Fibroblast of skin of scalp (primary cell): ENCODE data around the gene TEX54. TPM values are rescaled to one million over a fixed set of nuclear protein-coding genes. Genes with fewer than 3 reads are reported as not detected.
"Not testable (repeated sequence)": the region's sequence is repeated elsewhere in the genome, so short reads cannot be mapped to it uniquely, and the experiment has no call there.

Experiments
- DNase-seq: peaks from one replicate; pipeline ENCODE4 v3.0.0-alpha.2; 2013
- polyA plus RNA-seq, 2 experiments: library from polyadenylated mRNA; unstranded; fragments of 120-200 nt; gene quantifications; one replicate each; pipeline ENCODE4 v1.2.1, GENCODE V29; 2013; ENCODE audit not compliant: insufficient read length in 2 of 2

TEX54 gene
- 0.64 TPM for polyA plus RNA-seq (2013, experiment 1 of 2; ENCODE audit: insufficient read length)
- 0.52 TPM for polyA plus RNA-seq (2013, experiment 2 of 2; ENCODE audit: insufficient read length)

DNA sequence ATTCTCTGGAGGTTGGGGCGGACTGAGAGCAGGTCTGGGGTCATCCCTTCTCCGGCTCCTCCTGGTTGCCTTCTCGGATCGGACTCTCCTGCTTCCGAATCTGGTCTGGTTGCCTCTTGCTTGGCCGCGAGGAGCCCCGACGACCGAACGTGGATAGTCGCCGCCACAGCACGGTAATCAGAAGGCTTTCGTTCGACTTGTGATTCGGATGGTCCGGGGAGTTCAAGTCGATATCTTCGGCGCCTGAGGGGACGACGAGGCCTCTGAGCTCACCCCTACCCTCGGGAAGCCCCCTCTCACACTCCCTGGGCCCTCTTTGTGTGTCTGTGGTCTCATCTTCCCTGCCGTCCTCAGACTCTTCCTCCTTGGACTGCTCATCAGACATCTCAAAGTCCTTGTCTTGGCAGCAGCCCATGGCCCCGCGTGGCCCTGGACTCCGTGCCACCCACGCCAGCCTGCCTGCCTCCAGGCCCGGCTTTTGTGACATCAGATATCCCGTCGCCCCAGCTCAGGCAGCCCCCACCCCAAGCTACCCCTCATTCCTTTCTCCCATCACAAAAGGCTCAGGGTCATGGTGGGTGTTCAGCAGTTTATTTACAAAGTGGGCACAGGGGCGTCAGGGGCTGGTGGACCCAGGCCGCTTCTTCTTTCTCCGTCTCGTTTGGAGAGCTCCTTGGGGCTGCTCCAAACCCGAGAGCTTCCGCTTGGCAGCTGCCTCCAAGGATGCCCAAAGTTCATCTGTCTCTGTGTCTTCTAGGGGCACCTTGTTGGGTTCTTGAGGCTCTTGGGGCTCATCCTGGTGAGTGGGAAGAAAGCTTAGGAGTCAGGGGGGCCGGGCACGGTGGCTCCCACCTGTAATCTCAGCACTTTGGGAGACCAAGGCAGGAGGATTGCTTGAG is at the start of gene TEX54:
Gene TEX54, minus strand, starts transcription at position 506 of the 899 bp plus-strand sequence.
- DNase-seq: no peak

DNA sequence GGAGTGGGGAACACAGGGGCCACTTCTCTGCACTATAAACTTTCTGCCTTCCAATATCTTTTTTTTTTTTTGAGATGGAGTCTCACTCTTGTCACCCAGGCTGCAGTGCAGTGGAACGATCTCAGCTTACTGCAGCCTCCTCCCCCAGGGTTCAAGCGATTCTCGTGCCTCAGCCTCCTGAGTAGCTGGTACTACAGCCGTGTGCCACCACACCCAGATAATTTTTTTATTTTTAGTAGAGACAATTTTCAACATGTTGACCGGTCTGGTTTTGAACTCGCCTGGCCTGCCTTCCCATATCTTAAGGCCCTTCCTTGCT is 49.7 kb upstream of the TEX54 start:
- DNase-seq: no peak

DNA sequence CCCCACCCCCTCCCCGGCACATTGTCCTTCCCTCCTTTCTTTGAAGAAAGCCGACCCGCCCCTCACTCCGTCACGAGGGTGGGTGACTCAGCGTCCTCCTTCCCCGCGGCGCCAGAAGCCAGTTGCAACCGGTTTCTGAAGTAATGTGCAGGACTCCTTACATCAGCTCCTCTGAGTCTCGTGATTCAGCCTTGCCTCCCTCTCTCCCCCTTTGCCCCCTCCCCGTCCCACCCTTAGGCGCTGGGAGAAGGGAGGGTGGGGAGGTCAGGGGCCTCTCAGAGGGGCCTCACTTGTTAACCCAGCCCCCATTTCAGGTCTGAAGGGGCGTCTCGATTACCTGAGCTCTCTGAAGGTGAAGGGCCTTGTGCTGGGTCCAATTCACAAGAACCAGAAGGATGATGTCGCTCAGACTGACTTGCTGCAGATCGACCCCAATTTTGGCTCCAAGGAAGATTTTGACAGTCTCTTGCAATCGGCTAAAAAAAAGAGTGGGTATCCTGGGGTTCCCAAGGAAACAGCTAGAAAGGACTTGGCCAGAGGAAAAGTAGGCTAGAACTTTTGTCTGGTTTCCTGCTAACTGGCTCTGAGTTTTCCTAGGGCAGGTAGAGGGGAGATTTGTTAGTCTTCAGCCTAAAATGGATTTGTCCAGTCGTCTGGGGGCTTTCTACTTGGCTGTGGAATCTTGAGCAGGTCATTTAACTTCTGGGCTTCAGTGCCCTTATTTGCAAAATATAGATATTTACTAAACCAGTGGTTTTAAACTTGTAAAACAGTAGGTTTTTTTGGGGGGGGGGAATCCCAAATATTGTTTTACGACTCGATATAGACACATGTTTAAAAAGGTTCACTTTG is 49.2 kb upstream of the TEX54 start:
- peak; percentile 99 for DNase-seq

DNA sequence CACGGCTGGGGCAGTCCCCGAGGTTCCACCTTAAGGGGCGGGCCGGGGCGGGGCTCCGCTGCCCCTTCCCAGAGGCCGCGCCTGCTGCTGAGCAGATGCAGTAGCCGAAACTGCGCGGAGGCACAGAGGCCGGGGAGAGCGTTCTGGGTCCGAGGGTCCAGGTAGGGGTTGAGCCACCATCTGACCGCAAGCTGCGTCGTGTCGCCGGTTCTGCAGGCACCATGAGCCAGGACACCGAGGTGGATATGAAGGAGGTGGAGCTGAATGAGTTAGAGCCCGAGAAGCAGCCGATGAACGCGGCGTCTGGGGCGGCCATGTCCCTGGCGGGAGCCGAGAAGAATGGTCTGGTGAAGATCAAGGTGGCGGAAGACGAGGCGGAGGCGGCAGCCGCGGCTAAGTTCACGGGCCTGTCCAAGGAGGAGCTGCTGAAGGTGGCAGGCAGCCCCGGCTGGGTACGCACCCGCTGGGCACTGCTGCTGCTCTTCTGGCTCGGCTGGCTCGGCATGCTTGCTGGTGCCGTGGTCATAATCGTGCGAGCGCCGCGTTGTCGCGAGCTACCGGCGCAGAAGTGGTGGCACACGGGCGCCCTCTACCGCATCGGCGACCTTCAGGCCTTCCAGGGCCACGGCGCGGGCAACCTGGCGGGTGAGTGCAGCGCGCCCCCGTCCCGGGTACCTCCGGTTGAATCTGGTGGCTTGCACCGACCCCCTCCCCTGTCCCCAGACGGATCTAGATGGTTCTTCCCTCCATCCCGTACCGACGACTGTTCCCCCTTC is 48.4 kb upstream of the TEX54 start, which contains the start of gene SLC3A2:
Gene SLC3A2, plus strand, starts transcription at position 94 of the 776 bp plus-strand sequence. Its CDS starts 128 bp downstream, at position 222.
- DNase-seq: peak; percentile 87

DNA sequence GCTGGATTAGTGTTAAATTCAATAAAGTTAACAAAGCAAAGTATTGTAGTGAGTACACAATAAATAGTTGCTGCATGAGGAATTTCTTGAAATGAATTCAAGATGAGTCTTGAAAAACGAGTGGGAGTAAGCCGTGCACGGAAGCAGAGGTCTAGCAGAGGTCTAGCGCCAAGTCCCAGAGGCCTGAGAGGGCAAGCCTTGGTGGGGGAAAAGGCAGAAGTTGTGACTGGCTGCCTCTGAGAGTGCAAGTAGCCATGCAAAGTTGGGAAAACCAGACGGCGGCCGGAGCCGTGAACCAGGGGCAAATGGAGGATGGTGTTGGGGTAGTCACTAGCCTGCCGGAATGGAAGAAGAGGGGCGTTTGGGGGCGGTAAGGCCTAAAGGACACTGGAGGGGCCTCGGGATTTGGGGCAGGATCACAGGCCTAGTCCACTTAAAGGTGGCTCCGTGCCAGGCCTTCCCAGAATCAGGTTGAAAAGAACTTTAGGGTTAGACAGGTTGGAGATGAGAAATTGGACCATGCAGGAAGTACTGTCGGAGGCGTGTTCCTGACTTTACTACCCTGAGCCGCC is 47.7 kb upstream of the TEX54 start:
- DNase-seq: peak; percentile 71

DNA sequence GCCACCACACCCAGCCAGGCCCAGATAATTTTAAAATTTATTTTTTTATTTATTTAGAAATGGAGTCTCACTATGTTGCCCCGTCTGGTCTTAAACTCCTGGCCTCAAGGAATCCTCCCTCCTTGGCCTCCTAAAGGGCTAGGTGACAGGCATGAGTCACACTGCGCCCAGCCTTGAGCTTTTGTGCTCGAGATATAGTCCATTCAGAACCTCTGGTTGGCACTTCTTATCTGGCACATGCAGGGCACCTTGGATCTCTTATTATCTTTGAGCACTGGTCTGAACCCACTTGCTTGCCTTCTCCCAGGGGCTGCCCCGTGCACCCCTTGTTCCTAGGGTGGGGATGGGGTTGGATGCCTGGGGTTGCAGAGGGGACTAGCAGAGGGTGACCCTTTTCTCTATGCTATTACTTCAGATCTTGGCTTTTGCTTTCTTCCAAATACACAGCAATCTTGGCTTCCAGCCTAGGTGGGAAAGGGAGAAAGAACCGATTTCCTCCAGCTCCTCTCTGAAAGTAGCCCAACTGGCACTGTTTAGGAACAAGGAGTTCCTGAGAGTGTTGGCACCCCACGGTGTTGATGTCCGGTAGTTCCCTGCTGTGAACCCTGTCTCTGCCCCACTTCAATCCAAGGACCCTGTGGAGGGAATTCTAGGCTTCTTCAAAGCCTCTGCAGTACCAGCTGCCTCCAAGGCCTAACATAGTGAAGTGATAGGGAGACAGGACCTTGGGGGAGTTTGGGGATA is 46.8 kb upstream of the TEX54 start:
- no peak for DNase-seq

DNA sequence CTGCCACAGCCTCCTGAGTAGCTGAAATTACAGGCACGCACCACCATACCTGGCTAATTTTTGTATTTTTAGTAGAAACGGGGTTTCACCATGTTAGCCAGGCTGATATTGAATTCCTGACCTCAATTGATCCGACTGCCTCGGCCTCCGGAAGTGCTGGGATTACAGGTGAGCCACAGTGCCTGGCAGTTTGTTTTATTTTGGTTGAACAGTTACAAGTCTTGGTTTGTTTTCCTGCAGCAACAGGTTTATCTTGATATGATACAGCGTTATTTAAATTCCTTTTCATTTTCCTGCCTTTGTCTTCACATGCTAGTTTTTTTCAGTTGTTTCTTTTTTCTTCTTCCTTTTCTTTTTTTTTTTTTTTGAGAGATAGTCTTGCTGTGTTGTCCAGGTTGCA is 44.1 kb upstream of the TEX54 start:
- DNase-seq: no peak

DNA sequence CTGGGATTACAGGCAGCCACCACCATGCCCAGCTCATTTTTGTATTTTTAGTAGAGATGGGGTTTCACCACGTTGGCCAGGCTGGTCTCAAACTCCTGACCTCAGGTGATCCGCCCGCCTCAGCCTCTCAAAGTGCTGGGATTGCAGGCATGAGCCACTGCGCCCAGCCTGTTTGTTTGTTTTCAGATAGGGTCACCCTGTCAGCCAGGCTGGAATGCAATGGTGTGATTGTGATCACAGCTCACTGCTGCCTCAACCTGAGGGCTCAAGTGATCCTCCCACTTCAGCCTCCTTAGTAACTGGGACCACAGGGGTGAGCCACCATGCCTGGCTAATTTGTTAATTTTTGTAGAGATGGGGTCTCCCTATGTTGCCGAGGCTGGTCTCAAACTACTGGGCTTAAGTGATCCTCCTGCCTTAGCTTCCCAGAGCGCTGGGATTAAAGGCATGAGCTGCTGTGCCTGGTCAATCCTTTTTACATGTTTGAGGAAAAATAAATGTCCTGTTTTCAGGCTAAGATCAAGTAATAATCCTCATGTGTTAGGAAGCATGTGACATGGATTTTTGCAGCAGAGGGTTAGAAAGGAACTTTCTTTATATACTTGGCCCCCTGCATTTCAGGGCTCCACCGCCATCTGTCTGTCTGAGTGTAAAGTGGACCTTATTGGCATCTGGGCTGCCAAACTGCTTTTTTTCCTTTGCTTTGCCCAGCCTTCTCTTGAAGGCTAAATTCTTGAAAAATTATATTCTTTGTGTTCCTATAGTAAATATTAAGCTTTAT is 43.2 kb upstream of the TEX54 start:
- DNase-seq: no peak

DNA sequence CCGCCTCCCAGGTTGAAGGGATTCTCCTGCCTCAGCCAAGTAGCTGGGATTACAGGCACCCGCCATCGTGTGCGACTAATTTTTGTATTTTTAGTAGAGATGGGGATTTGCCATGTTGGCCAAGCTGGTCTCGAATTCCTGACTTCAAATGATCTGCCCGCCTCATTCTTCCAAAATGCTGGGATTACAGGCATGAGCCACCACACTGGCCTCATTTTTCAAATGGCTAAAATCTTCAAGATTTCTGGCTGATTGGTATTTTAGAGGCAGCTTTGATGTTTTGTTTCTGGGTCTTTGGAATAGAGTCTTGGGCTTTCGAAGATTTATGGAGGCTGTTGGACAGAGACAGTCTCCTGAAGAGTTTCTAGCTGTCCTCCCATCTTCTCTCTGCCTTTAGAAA is 42.2 kb upstream of the TEX54 start:
- DNase-seq: no peak

DNA sequence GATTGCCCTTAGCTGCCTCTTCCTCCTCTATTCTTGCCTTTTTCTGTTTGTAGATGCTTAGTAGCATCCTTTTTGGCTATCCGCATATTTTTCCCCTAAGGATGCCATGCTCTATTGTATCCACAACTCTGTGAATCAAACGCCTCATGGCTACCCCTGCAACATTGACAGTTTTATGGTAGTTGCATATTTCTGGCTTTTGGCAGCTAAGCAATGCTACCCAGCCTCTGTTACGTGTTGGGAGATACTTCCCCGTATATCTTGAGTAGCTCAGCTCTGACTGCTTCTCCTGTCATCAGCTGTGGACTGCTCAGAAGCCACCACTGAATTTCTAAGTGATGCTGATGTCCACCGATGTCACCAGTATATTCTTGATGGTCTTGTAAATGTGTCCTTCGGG is 33.0 kb upstream of the TEX54 start:
- DNase-seq: no peak

DNA sequence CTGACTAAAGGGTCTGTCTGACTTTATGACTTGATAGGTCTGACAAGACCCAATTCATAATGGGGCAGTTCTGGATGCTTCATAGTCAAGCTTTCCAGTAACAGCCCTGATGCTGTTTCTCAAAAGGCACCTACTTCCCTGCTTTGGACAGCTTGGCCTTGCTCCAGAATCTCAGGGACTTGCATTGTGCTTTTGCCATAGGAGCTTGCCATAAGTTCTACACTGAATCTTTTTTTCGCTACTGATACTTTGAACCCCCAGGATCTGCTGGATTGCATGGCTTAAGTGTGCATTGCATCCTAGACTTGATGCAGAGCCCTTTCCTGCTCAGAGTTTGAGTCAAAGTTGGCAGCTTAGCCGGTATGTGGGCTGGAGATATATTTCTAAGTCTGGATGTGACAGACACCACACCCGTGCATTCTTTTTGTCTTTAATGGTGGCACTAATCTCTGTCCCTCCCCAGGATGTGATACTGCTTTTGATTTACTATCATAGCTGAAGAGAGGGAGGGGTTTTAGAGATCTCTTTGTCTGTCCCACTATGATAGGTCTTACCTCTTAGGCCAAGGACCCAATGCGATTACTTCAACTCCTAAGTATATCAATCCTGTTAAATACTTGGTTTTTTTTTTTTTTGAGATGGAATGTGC is 31.2 kb upstream of the TEX54 start:
- DNase-seq: no peak

DNA sequence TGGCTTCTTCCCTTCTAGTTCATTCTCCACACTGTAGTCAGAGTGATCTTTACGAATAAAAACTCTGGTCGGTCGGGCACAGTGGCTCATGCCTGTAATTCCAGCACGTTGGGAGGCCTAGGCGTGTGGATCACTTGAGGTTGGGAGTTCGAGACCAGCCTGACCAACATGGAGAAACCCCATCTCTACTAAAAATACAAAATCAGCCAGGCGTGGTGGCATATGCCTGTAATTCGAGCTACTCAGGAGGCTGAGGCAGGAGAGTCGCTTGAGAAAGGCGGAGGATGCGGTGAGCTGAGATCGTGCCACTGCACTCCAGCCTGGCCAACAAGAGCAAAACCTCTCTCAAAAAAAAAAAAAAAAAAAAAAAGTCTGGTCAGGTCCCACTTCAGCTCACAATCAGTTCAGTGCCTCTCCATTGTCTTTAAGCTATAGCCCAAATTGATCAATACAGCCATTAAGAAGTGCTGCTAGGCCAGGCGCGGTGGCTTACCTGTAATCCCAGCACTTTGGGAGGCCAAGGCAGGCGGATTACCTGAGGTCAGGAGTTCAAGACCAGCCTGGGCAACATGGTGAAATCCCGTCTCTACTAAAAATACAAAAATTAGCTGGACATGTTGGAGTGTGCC is 29.0 kb upstream of the TEX54 start:
- DNase-seq: not testable (repeated sequence)

DNA sequence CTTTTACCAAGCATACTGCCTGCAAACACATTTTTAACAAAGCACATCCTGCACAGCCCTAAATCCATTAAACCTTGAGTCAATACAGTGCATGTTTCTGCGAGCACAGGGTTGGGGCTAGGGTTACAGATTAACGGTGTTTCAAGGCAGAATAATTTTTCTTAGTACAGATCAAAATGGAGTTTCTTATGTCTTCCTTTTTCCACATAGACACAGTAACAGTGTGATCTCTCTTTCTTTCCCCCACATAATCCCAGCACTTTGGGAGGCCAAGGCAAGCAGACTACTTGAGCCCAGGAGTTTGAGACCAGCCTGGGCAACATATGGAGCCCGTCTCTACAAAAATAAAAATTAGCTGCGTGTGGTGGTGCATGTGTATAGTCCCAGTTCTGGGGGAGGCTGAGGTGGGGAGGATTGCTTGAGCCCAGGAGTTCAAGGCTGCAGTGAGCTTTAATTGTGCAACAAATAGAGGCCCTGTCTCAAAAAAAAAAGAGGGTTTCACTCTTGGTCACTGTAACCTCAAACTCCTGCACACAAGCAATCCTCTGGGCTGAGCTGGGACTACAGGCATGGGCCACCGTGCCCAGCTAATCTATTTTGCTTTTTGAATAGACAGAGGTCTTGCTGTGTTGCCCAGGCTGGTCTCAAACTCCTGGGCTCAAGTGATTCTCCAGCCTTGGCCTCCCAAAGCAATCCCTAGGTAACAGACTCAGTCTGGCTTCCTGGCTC is 28.4 kb upstream of the TEX54 start:
- no peak for DNase-seq

DNA sequence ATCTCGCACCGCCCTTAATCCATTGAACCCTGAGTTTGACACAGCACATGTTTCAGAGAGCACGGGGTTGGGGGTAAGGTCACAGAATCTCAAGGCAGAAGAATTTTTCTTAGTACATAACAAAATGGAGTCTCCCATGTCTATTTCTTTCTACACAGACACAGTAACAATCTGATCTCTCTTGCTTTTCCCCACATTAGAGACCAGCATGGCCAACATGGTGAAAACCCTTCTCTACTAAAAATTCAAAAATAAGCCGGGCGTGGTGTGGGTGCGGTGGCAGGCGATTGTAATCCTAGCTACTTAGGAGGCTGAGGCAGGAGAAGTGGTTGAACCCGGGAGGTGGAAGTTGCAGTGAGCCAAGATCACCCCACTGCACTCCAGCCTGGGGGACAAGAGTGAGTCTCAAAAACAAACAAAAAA is 26.7 kb upstream of the TEX54 start:
- not testable (repeated sequence) for DNase-seq

DNA sequence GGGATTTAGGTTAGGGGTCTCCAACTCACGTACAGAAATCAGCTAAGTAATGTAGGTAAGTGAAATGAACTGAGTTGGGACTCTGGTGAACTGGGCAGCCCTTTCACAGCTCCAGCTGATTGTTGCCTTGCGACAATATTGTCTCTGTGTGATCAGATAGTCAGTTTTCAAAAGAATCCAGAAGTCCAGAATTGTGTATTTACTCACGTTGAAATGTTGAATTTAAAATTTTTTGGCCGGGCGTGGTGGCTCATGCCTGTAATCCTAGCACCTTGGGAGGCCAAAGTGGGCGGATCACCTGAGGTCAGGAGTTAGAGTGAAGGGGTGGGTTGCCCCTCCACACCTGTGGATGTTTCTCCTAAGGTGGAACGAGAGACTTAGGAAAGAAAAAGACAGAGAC is 25.6 kb upstream of the TEX54 start:
- no peak for DNase-seq

DNA sequence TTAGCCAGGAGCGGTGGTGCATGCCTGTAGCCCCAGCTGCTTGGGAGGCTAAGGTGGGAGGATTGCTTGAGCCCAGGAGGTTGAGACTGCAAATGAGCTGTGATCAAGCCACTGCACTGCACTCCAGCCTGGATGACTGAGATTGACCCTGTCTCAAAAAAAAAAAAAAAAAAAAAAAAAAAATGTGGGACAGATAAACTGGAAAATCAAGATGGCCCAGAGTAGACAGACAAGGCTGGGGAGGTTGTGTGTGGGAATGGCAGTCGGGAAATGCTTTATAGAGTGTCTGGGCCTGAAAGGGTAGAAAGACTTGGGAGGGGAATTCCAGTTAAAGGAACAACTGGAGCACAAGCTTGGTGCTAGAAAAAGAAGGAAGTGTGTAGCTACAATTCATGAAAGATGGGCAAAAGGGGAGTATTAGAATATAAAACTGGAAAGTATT is 24.9 kb upstream of the TEX54 start:
- no peak for DNase-seq

DNA sequence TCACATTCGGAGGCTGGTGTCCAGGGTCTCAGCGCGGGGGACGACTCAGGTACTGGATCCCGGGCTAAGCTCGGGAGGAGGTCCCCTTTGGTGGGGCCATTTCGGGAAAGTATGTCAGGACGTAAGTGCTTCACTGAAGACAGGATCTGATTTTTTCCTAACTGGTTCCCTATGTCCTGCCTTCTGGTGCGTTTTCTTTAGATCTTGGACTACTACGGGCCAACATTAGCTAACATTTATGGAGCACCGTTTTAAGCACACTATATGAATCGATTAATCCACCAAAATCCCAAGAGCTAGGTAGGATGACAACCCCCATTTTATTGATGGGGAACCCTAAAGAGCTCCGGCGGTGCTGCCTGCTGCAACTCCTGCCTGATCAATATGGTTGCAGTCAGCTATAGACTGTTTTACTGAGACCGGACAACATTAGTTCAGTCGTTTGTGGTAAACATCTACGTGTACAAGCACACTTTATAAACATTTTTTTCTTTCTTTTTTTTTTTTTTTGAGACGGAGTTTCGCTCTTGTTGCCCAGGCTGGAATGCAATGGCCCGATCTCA is 23.8 kb upstream of the TEX54 start:
- DNase-seq: no peak

DNA sequence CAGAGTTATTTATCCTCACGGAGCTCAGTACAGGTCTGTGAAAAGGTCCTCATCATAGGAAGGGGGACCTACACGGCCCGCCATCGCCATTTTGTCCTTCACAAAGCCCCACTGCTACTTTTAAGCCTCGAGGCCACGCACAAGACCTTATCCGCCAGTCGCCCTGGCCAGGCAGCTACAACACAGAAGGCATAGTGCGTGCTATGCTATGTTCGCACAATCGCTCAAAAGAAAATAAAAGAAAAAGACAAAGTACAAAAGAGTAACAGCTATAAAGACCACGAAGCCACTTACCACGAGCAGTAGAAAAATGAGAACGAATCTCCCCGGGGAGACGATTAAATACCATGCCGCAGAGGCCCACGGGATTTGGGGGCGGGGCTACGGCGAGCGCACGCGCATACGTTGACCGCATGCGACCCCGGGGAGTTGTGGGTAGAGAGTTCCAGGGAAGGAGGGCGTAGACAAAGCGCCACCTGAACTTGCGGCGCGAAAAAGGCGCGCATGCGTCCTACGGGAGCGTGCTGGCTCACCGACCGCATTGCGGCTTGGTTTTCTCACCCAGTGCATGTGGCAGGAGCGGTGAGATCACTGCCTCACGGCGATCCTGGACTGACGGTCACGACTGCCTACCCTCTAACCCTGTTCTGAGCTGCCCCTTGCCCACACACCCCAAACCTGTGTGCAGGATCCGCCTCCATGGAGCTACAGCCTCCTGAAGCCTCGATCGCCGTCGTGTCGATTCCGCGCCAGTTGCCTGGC is 23.1 kb upstream of the TEX54 start:
- DNase-seq: peak; percentile 98
